Measurements from ENCODE around the gene ZNF414. TPM values are rescaled to one million over a fixed set of nuclear protein-coding genes. Genes with fewer than 3 reads are reported as not detected.

The ZNF414 gene
- total and polyA plus RNA-seq, 2 experiments from 2014 or later = 27.4 to 45.0 TPM

DNA sequence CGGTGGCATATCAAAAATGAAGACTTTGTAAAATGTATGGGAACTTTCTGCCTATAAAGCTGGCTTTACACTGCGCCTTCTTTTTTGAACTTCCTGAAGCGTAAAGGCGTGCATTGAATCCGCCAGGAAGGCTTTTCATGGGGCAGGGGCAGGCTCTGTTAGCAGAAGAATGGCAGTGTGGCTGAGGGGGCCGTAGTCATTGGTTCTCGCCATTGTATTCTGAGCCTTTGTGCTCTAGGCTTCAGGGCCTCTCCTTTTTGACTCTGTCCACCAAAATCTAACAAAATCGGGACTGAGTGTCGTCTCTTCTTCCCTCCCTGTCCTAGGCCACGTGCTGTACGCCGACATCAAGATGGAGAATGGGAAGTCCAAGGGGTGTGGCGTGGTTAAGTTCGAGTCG lies 25.6 kb downstream of the ZNF414 start (continued):
- no peak for TF ChIP-seq ZNF462 (CRISPR knock-in tag; IDR thresholded peaks at IDR 0.05)
- no peak for TF ChIP-seq REST (IDR thresholded peaks at IDR 0.05; ENCODE audit: unreplicated experiment)
- no peak; the same call in 1 of the 2 replicates for TF ChIP-seq POLR2AphosphoS5 (IDR thresholded peaks at IDR 0.05; ENCODE audit: low read depth)
- TF ChIP-seq EZH2phosphoT487 (IDR thresholded peaks at IDR 0.05; ENCODE audit: unreplicated experiment) = no peak
- TF ChIP-seq EZH2 (IDR thresholded peaks at IDR 0.05; ENCODE audit: low read depth, unreplicated experiment) = no peak
- no peak for TF ChIP-seq ZNF331 (CRISPR knock-in tag; IDR thresholded peaks at IDR 0.05; ENCODE audit: low read depth)
